H54 (cell line): ENCODE data around the gene OTOF.

Experiments used
- DNase-seq: peaks from one replicate; pipeline ENCODE4 v3.0.0; 2011; ENCODE audit warnings: low spot score, mixed read lengths; ENCODE audit not compliant: insufficient read length
- FAIRE-seq: peaks from 3 replicates; lab custom pipeline; 2011; peaks lifted over from hg19 to GRCh38; lab: Jason Lieb, UNC
- POLR2A ChIP-seq: IDR thresholded peaks from 2 replicates; pipeline ENCODE4 v1.6.1; 2011; ENCODE audit warnings: low read depth, mild to moderate bottlenecking, low read length

OTOF gene

DNA sequence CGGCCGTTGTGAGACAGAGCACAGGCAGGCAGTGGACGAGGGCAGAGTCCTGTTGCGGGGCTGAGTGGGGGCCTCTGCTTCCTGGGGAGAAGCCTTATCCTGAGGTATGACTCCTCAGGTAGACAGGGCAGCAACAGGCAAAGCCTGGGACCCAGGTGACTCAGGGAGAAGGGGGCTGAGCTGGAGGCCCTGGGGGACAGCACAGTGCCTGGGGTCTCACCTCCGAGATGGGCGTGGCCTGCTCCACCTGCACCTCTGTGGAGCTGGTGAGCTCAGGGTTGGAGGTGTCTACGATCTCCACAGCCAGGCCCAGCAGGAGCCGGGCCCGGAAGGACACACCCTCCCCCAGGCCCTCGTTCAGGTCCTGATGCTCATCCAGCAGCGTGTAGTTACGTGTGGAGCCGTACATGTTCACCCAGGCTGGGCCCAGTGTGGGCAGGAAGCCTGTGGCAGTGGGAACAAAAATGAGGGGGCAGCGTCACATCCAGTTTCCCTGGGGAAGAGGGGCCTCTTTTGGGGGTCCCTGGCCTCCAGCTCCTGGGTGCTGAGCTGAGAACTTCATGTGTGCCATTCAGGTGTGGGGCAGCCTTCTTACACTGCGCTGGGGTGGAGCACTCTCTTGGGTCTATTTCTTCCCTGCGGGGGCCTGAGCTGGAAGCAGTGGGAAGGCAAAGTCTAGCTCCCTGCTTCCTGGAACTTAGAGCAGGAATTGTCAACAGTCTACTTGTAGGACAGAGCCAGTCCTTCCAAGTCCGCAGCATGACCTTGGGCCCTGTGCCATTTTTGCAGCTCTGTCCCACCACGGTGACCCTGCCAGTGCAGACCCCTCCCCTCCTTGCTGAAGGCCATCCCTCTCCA, 2.9 kb upstream of the OTOF start:
- FAIRE-seq (no peak), DNase-seq (no peak)
- TF ChIP-seq POLR2A = no peak

DNA sequence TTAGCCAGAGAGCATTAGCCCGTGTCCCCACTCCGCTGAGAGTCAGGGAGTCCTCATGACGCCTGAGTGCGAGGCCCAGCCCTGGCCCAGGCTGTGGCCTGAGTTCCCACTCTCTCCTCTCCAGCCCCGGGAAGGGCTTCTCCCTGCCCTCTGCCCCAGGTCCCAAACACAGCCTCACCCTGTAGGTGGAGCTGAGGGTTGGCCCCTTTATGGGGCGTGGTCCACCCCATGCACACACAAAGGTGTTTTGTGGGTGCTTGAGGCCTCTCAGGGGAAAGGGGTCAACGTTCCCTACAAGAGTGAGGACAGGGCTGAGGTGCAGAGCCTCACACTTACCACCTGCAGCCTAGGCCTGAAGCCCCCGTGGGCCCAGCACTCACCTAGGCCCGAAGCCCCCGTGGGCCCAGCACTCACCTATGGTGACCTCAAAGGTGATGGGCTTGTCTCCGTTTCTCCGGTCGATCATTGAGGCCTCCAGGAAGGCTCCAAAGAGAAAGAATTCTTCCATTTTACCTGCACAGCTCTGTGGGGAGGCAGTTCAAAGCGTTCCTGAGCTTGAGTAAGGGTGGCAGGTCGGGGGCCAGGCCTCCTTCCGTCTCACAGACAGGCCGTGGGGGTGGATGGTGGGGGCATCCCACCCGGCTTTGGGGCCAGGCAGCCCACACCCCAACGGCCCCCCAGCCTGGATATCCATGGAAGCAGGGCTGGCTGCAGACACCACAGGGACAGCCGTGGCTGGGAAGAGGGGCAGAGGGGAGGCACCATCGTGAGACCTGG, 2.1 kb upstream of the OTOF start:
- FAIRE-seq (no peak), DNase-seq (no peak)
- no peak for TF ChIP-seq POLR2A

DNA sequence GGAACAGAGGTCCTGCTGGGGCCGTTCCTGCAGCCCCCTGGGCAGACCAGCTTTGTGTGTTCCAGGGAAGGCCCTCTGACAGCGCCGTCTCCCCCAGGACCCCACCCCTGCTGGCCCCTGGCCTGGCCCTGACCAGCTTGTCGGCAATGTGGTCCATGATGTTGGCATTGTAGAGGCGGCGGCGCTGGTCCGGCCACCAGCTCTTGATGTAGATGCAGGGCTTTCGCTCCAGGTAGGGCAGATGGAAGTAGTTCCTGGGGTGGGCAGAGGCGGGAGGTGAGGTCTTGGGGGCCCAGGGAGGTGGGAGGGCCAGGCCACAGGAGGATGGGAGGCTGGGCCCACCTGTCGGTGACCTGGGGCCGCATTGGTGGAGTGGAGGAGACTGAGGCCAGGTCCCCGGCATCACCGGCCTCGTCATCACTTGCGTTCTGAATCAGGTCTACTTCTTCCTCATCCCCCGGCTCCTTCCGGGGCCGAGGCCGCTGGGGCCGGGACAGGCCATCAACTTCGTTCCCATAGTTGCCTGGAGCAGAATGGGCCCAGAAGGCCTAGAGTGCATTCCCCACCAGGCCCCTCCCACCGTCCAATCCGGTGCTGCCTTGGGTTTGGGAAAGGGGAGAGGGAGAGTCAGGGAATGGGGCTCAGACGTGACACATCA, 1.3 kb upstream of the OTOF start:
- FAIRE-seq = no peak

DNA sequence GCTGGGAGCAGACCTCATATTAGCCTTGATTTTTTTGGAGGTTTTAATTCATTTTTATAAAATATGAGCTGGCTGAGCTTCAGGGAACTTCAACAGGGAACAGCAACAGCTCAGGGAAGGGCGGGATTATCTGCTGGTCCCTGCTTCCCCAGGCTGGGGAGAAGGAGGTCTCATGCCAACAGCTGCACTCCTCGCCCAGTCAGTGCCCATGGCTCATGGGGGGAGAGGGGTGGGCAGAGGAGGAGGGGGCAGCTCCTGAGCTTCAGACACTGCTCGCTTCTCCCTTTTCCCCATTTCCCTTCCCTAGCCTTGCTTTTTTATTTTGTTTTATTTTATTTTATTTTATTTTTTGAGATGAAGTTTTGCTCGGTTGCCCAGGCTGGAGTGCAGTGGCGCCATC, 442 bp upstream of the OTOF start:
- FAIRE-seq (no peak), DNase-seq (no peak)
- no peak for TF ChIP-seq POLR2A

More for the DNA sequence above, 1.3 kb upstream of the OTOF start:
- no peak for DNase-seq
- no peak for TF ChIP-seq POLR2A

DNA sequence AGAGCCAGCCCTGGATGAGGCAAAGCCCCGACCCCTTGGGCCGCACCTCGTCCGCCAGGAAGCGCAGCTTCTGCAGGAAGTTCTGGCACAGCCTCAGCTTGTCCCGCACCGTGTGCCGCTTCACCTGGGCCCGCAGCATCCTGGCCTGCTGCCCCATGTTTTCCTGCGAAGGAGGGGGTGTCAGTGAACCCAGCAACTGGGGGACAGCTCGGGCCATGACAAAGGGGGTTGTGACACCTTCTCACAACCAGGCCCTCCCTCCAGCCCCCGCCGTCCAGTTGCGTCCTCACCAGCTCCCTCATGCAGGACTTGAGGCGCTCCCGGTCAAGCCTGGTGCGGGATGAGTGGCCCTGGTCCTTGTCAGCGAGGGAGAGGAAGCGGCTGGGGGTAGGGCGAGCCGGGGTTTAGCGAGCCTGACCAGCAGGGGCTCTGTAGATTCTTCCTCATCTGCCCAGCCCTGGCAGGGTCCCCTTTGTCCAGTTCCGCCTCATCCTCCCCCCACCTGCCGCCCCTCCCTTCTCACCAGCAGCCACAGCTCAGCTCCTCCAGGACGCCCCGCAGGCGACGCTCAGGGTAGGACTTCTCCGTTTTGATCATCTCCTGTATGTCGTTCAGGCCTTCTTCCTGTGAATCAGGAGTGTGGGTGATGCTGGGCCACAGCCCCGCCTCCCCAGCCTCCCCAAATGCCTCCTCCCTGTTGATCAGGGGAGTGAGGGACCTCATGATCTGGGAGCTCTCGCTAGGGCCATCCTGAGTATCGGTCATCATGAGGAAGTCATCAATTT, 606 bp downstream of the OTOF start:
- DNase-seq (no peak), FAIRE-seq (no peak)

DNA sequence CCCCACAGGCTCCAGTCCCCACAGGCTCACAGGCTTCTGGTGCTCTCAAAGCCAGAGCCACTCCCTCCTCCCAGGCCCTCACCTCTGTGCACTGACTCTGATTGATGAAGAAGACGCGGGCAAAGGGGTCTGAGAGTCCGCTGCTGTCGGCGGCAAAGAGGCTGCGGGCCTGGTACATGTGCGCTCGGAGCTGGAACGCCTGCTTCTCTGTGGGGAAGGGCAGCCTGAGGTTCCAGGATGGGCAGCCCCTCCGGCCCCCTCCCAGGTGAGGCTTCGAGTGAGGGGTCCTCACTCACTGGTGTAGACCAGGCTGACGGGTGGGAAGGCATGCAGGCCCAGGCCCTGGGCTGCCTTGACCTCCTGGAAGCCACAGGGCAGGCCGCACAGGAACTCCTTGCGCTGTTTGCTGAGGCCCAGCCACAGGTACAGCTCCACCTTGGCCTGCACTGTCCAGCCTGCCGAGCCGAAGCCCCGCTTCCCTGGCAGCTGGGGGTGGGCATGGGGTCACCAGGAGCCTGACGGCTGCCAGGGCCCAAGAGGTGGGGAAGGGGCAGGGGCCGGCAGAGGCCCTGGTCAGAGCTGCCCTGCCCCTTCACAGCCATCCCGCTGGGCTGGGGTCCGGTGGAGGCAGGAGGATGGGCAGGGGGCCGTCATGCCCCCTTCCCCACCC, 2.0 kb downstream of the OTOF start:
- DNase-seq = no peak
- no peak for TF ChIP-seq POLR2A
- no peak for FAIRE-seq

More for the DNA sequence above, 606 bp downstream of the OTOF start:
- TF ChIP-seq POLR2A = no peak

DNA sequence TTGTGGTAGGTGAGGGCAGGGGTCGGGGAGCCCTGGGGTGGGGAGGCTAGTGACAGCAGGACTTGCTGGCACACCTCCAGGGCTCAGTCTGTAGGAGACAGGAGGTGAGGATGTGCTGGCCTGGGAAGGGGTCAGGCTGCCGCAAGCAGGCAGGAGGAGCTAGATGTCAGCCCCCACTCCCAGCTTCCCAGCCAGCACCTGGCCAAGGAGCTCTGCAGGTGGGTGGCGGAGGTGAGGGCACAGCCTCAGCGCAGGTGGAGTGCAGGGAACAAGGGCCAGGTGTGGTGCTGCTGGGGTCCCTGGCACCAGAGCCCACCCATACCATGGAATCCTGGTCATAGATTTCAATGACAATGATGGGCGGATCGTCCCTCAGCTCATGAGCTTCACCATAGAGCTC, 2.9 kb downstream of the OTOF start:
- no peak for FAIRE-seq
- no peak for TF ChIP-seq POLR2A
- DNase-seq = no peak

DNA sequence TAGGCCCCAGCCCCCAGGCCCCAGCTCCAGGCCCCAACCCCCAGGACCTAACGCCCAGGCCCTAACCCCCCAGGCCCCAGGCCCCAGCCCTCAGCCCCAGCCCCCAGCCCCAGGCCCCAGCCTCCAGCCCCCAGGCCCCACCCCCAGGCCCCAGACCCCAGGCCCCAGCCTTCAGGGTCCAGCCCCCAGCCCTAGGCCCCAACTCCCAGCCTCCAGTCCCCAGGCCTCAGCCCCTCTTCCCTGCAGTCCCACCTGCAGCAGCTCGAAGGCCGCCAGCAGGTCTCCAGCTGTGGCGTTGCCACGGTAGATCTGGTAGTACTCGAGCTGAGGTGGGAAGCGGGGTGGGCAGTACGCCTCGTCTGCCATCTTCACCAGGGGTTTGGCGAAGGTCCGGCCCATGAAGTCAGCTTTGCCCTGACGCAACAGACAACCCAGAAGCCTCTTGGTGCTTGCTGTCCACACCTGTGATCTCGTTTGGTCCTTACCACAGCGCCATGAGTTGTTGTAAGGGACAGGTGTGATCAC, 3.6 kb downstream of the OTOF start:
- no peak for FAIRE-seq

DNA sequence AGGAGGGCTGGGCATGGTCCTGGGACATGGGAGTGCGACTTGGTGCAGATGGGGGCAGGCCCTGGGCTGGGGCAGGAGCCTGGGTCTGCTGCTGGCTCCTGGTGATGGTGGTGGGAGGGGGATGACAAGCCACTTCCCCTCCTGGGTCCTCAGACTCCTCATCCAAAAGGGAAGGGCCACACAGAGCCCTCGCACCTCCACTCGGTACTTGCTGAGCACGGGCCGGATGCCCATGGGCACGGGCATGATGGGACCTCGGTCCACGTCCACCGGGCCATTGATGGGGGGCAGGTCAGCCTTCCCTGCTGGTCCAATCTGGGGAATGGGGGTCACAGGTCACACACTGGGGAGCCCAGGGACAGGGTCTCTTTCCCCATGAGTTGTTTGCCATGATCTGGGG, 4.1 kb downstream of the OTOF start:
- DNase-seq (no peak), FAIRE-seq (no peak)
- no peak for TF ChIP-seq POLR2A

More for the DNA sequence above, 3.6 kb downstream of the OTOF start:
- no peak for TF ChIP-seq POLR2A
- DNase-seq = no peak

DNA sequence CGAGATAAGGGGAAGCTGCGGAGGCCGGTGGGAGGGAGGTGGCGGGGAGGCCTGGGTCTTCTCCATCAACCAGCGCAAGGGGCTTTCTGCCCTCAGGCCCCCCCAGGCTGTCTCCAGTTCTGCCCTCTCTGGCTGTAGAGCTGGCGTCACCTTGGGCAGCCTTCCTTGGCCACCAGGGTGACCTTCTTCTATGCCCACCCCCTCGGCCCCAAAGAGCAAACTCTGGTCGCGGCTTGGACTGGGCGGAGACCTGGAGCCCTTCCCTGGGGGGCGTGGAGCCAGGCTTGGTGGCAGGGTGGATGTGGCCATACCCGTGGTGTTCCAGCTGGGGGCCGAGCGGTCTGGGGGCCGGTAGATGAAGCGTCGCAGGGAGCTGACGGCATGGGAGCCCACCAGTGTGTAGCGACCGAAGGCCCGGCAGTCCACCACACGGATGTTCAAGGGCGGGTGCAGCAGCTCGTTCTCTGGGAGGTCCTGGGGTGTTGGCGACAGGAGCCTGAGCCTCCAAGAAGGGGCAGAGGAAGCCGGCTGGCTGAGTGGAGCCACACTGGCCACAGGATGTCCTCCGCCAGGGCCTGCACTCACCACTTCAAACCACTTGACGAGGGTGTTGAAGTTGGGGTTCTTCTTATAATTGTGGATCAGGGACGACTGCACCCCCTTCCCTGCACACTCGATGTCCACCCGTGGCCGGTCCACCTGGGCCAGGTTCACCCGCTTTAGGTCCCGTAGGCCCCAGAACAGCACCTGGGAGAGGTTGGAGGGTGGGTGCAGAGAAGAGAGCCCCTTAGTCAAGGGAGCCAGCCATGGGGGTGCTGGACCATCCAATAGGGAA, 4.9 kb downstream of the OTOF start:
- TF ChIP-seq POLR2A = no peak
- no peak for FAIRE-seq
- DNase-seq = no peak

DNA sequence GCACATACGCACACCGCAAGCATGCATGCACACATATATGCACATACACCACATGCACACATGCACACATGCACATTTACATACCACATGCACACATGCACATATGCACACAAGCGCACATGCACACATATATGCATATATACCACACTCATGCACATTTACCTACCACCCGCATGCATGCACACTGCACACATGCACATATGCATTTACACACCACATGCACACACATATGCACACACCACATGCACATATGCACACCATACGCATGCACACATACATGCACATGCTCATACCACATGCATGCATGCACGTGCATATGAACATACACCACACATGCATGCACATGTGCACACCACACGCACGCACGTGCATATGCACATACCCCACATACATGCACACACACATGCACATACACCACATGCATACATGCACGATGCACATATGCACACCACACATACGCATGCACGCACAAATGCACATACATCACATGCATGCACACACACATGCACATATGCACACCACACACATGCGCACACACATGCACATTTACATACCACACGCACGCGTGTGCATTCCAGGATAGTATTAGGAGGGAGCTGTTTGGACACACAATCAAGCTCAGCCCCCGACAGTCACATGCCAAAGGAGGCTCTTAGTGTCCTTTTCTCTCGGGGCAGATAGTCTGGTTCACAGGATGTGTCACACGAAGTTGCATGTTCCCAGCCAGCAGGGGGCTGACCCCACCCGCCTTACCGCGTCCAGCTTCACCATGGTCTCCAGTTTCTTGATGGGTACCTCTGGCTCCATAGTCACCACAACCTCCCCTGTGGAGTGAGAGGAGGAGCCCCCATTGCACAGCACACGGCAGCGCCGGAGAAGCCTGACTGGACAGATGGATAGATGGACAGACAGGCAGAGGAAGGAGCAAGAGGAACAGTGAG, 5.9 kb downstream of the OTOF start:
- DNase-seq (no peak), FAIRE-seq (no peak)
- TF ChIP-seq POLR2A = no peak
